A673 (cell line): ENCODE data around the gene AZIN2. TPM values are rescaled to one million over a fixed set of nuclear protein-coding genes. Genes with fewer than 3 reads are reported as not detected.

Source experiments
- BruUV-seq: library from RNA; stranded (reverse); fragments of 400-500 nt; replicated peaks from 2 replicates; lab custom pipeline; 2021; lab: Mats Ljungman, UMichigan
- CTCF ChIA-PET: fragments of 300-600 bp; sonication (Branson Sonifier 250); formaldehyde crosslinking; loops from one replicate; lab custom pipeline; 2022; ENCODE audit warnings: antibody characterized with exemption; lab: Charles Lee
- POLR2A ChIA-PET: fragments of 300-600 bp; sonication (Branson Sonifier 250); formaldehyde crosslinking; loops from one replicate; lab custom pipeline; 2022; ENCODE audit warnings: antibody characterized with exemption; ENCODE audit not compliant: low non-redundant PET; lab: Charles Lee
- DNase-seq: peaks from one replicate; pipeline ENCODE4 v3.0.0-alpha.2; 2015; ENCODE audit warnings: low spot score
- H3K27ac ChIP-seq: fragments of 200-600 bp; sonication (generic); 2 replicates; pipeline ENCODE4 v1.5.1; 2016; ENCODE audit warnings: mixed run types, low read depth, mild to moderate bottlenecking, mixed read lengths, antibody characterized with exemption, low read length; ENCODE audit not compliant: poor library complexity, severe bottlenecking
- H3K27me3 ChIP-seq: fragments of 200-600 bp; sonication (generic); replicated peaks from 2 replicates; pipeline ENCODE4 v1.6.1; 2017; ENCODE audit warnings: mixed run types, low read depth, mild to moderate bottlenecking, mixed read lengths, antibody characterized with exemption, low read length; ENCODE audit not compliant: insufficient read depth, poor library complexity
- H3K36me3 ChIP-seq: fragments of 200-600 bp; sonication (generic); 2 replicates; pipeline ENCODE4 v1.6.1; 2016; ENCODE audit warnings: mixed run types, mild to moderate bottlenecking, mixed read lengths, antibody characterized with exemption, low read length; ENCODE audit not compliant: insufficient read depth, poor library complexity, severe bottlenecking
- H3K4me1 ChIP-seq: fragments of 200-600 bp; sonication (generic); 2 replicates; pipeline ENCODE4 v1.6.1; 2017; ENCODE audit warnings: mixed run types, mild to moderate bottlenecking, mixed read lengths, antibody characterized with exemption, low read length; ENCODE audit not compliant: insufficient read depth, poor library complexity, severe bottlenecking
- H3K4me3 ChIP-seq: fragments of 200-600 bp; sonication (generic); 2 replicates; pipeline ENCODE4 v1.5.1; 2016; ENCODE audit warnings: low read depth, mixed run types, mild to moderate bottlenecking, mixed read lengths, low read length; ENCODE audit not compliant: poor library complexity, severe bottlenecking
- H3K9me3 ChIP-seq: fragments of 200-600 bp; sonication (generic); 2 replicates; pipeline ENCODE4 v1.6.1; 2016; ENCODE audit warnings: mixed run types, low read depth, mild to moderate bottlenecking, mixed read lengths, antibody characterized with exemption, low read length; ENCODE audit not compliant: poor library complexity, severe bottlenecking
- EZH2 ChIP-seq: fragments of 200-600 bp; sonication (generic); IDR thresholded peaks from 2 replicates; pipeline ENCODE4 v1.6.1; 2017; ENCODE audit warnings: borderline replicate concordance, low read depth, mild to moderate bottlenecking, mixed read lengths, antibody characterized with exemption, low read length; ENCODE audit not compliant: poor library complexity, severe bottlenecking
- intact Hi-C: fragments of 100-400 bp; cut with micrococcal nuclease; formaldehyde crosslinking; loops from one replicate; pipeline ENCODE4 v1.10.0; 2022; ENCODE audit not compliant: unreplicated experiment
- total RNA-seq: library from RNA; stranded (reverse); gene quantifications from 2 replicates; pipeline ENCODE4 v1.2.3, GENCODE V29; 2021
- TF ChIP-seq, protein P1 (sequence below): fragments of 300-800, 200-600 bp; sonication (generic); conservative IDR thresholded peaks from 2 replicates; pipeline ENCODE4 v1.5.1; 2017; ENCODE audit warnings: low read depth, mild to moderate bottlenecking, antibody characterized with exemption, low read length, moderate library complexity, mixed read lengths

AZIN2 gene
- total RNA-seq, 1 experiment from 2014 or later, result 4.6 TPM

DNA sequence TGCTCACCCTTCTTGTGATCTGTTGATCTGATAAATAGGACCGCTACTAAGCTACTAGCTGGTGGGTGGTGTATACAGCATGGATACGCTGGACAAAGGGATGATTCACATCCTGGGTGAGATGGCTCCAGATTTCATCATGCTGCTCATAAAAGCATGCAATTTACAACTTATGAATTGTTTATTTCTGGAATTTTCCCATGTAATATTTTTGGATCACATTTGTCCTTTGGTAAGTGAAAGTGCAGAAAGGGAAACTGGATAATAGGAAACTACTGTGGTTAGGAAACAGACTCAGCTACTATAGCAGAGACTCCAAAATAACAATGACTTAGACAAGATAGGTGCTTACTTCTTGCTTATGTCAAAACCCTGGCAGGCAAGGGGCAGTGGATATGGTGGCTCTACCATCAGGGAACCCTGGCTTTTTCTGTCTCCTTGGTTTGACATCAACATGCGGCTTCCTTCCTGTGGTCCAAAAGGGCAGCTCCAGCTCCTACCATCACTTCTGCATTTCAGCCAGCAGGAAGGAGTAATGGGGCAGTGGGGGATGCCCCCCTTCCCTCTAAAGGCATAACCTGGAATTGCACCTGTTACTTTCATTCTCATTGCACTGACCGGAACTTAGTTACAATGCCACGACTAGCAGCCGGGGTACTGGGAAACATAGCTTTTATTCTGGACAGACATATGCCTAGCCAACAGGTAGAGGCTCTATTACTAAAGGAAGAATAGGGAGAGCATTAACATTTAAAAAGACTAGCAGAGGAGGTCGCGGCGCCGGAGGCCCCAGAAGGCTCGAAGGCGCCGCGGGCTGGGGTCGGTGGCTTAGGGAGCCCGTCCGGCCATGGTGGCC is 30.5 kb upstream of the AZIN2 start:
- Histone ChIP-seq H3K36me3 (no peaks in the 10 kb centered on the region), H3K27me3 (no peaks in the 10 kb centered on the region), H3K4me3 (no peak overlapping the region), H3K4me1 (peaks cover 3% of the 10 kb centered on the region), H3K27ac (peak overlapping the region; percentile 21), H3K9me3 (no peaks in the 10 kb centered on the region)
- intact Hi-C loops, result no loop called here
- ChIA-PET POLR2A (no interaction called here), CTCF (no interaction called here)
- DNase-seq, result peak; percentile 53
- TF ChIP-seq, protein P1, sequence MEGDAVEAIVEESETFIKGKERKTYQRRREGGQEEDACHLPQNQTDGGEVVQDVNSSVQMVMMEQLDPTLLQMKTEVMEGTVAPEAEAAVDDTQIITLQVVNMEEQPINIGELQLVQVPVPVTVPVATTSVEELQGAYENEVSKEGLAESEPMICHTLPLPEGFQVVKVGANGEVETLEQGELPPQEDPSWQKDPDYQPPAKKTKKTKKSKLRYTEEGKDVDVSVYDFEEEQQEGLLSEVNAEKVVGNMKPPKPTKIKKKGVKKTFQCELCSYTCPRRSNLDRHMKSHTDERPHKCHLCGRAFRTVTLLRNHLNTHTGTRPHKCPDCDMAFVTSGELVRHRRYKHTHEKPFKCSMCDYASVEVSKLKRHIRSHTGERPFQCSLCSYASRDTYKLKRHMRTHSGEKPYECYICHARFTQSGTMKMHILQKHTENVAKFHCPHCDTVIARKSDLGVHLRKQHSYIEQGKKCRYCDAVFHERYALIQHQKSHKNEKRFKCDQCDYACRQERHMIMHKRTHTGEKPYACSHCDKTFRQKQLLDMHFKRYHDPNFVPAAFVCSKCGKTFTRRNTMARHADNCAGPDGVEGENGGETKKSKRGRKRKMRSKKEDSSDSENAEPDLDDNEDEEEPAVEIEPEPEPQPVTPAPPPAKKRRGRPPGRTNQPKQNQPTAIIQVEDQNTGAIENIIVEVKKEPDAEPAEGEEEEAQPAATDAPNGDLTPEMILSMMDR, result no peak
- no peak for TF ChIP-seq EZH2
- no TSS peak for BruUV-seq

DNA sequence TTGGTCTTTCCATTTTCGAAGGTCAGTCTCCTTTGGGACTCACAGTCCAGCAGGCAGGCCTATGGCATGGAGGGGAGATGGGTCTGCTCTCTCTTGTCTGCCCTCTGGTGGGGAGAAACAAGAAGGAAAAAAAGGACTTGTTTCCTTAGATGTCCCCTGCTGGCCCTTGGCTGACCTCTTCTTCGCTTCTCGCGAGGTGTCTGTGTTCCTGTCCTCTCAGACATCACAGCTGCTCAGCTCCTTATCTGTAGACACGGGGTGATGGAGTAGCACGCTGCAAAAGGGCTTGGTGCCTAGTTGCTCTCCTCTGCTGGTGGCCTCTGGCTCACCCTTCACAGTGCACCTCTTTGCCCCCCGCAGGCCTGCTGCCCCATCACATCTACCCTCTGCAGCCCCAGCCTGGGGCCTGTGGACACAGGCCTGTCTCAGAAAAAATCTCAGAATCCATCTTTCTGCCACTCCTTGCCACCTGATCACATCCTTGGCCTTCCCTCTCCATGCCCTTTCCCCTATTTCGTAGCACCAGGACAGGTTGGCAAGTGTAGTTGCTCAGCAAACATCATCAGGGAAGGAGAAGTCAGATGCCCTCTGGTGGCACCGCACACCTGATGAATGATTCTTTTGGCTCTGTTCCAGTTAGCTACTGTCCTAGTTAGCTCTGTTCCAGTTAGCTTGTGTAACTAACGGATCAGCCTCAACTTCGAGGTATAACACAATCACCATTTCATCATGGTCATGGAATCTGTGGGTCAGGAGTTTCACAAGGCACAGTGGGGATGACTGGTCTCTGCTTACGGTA is 25.5 kb upstream of the AZIN2 start:
- no peaks in the 10 kb centered on the region for H3K4me1 ChIP-seq
- no peaks in the 10 kb centered on the region for H3K36me3 ChIP-seq
- CTCF ChIA-PET, result interaction anchor here (1.2 kb wide), 1 partner anchor 122 kb away, joined by 3 read pairs; no protein-coding TSS in a partner anchor
- no peaks in the 10 kb centered on the region for H3K27me3 ChIP-seq
- H3K27ac ChIP-seq, result no peak overlapping the region
- POLR2A ChIA-PET, result no interaction called here
- intact Hi-C loops, result loop anchor here (1.0 kb wide), 1 partner anchor 122 kb away; no protein-coding TSS in a partner anchor
- no TSS peak for BruUV-seq
- H3K9me3 ChIP-seq, result no peaks in the 10 kb centered on the region
- TF ChIP-seq, protein P1, result peak; percentile 66
- no peak for TF ChIP-seq EZH2
- DNase-seq, result peak; percentile 64
- no peak overlapping the region for H3K4me3 ChIP-seq

DNA sequence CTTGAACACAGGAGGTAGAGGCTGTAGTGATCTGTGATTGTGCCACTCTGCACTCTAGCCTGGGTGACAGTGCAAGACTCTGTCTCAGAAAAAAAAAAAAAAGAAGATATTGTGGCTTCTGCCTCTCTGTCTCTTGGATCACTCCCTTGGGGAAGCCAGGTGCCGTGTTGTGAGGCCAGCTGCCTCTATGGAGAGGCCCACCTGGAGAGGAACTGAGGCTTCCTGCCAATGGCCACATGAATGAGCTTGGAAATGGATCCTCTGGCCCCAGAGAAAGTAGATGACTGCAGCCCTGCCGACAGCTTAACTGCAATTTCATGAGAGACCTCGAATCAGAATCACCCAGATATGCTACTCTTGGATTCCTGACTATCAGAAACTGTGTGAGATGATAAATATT is 24.5 kb upstream of the AZIN2 start:
- ChIA-PET CTCF (interaction anchor here (0.7 to 1.2 kb wide), 4 partner anchors 10 to 130 kb away, joined by 3 to 5 read pairs (median 4); no protein-coding TSS in a partner anchor), POLR2A (interaction anchor here (0.5 kb wide), 1 partner anchor 79 kb away, joined by 3 read pairs; no protein-coding TSS in a partner anchor)
- H3K4me1 ChIP-seq, result no peaks in the 10 kb centered on the region
- no peak for DNase-seq
- H3K36me3 ChIP-seq, result no peaks in the 10 kb centered on the region
- H3K9me3 ChIP-seq, result no peaks in the 10 kb centered on the region
- TF ChIP-seq, protein P1, result no peak
- TF ChIP-seq EZH2, result no peak
- H3K27ac ChIP-seq, result no peak overlapping the region
- no peaks in the 10 kb centered on the region for H3K27me3 ChIP-seq
- BruUV-seq, result no TSS peak
- intact Hi-C loops, result no loop called here
- no peak overlapping the region for H3K4me3 ChIP-seq
